K562 (cell line): ENCODE measurements around the gene CTDSPL2. TPM values are rescaled to one million over a fixed set of nuclear protein-coding genes. Genes with fewer than 3 reads are reported as not detected.

ENCODE experiments used
- AFF1 ChIP-seq, 2 experiments: fragments of 450-650 bp; IDR thresholded peaks; 2 replicates each; pipeline ENCODE4 v1.6.1; 2018; ENCODE audit warnings: mild to moderate bottlenecking in 2 of 2, low read depth in 1 of 2; ENCODE audit not compliant: partially characterized antibody in 2 of 2
- CBX3 ChIP-seq, 2 experiments: IDR thresholded peaks; 1 replicate in 1 of 2; 2 replicates in 1 of 2; pipeline ENCODE4 v1.6.1; 2012; ENCODE audit warnings: inconsistent platforms in 2 of 2, low read length in 2 of 2, borderline replicate concordance in 1 of 2, control low read depth in 1 of 2
- CHD4 ChIP-seq: fragments of 200-600 bp; sonication (generic); IDR thresholded peaks from 3 replicates; pipeline ENCODE4 v1.6.1; 2012; ENCODE audit warnings: low read depth, mild to moderate bottlenecking, mixed read lengths, low read length, inconsistent platforms; ENCODE audit not compliant: insufficient read depth, insufficient replicate concordance, poor library complexity, severe bottlenecking
- HDAC1 ChIP-seq, 2 experiments: fragments of 450-650 bp; IDR thresholded peaks; 2 replicates each; pipeline ENCODE4 v1.6.1; 2016 to 2017; ENCODE audit warnings: inconsistent platforms in 1 of 2, mild to moderate bottlenecking in 1 of 2, moderate library complexity in 1 of 2
- HLTF ChIP-seq: fragments of 450-650 bp; IDR thresholded peaks from 2 replicates; pipeline ENCODE4 v1.6.1; 2016
- ILF3 ChIP-seq: fragments of 450-650 bp; IDR thresholded peaks from 2 replicates; pipeline ENCODE4 v1.6.1; 2018; ENCODE audit warnings: antibody characterized with exemption, mild to moderate bottlenecking, moderate library complexity, borderline replicate concordance
- MTA3 ChIP-seq: fragments of 450-650 bp; formaldehyde crosslinking; IDR thresholded peaks from 2 replicates; pipeline ENCODE4 v1.6.1; 2017; ENCODE audit warnings: mild to moderate bottlenecking, borderline replicate concordance
- NEUROD1 ChIP-seq: fragments of 150-350 bp; IDR thresholded peaks from 2 replicates; pipeline ENCODE4 v1.6.1; 2014; ENCODE audit warnings: borderline replicate concordance, low read length, low read depth; ENCODE audit not compliant: partially characterized antibody
- PHTF2 ChIP-seq: fragments of 250-450 bp; sonication (Bioruptor Pico); IDR thresholded peaks from 2 replicates; pipeline ENCODE4 v1.5.0; 2021; ENCODE audit warnings: mild to moderate bottlenecking
- POLR2H ChIP-seq: IDR thresholded peaks from 2 replicates; pipeline ENCODE4 v1.6.1; 2016; ENCODE audit warnings: missing genetic modification characterization, low read depth, mild to moderate bottlenecking, control low read depth, missing compliant biosample characterization, moderate library complexity
- SIN3B ChIP-seq: fragments of 450-650 bp; IDR thresholded peaks from 2 replicates; pipeline ENCODE4 v1.6.1; 2017; ENCODE audit warnings: low read depth, mild to moderate bottlenecking, moderate library complexity
- SRSF9 ChIP-seq: fragments of 200-400 bp; formaldehyde crosslinking; IDR thresholded peaks from 2 replicates; pipeline ENCODE4 v1.6.1; 2017; ENCODE audit warnings: low read depth, low read length, borderline replicate concordance
- TAF1 ChIP-seq: IDR thresholded peaks from 2 replicates; pipeline ENCODE4 v1.6.1; 2011; ENCODE audit warnings: mild to moderate bottlenecking, low read length, moderate library complexity; ENCODE audit not compliant: insufficient read depth, control insufficient read depth, severe bottlenecking; ENCODE audit errors: extremely low read depth
- TRIM28 ChIP-seq: fragments of 450-650 bp; IDR thresholded peaks from 2 replicates; pipeline ENCODE4 v1.6.1; 2017
- YY1 ChIP-seq, 3 experiments: IDR thresholded peaks; 2 replicates each; pipeline ENCODE4 v1.6.1; 2011; ENCODE audit warnings: low read length in 2 of 3, mild to moderate bottlenecking in 2 of 3, moderate library complexity in 2 of 3, borderline replicate concordance in 1 of 3, control low read depth in 1 of 3, low read depth in 1 of 3; ENCODE audit not compliant: insufficient read depth in 3 of 3, insufficient replicate concordance in 2 of 3, control insufficient read depth in 1 of 3, insufficient read length in 1 of 3; ENCODE audit errors: extremely low read depth in 1 of 3
- ZNF76 ChIP-seq: fragments of 250-450 bp; sonication (Bioruptor Pico); IDR thresholded peaks from 2 replicates; pipeline ENCODE4 v1.4.0; 2020; ENCODE audit warnings: mild to moderate bottlenecking, moderate library complexity, borderline replicate concordance
- polyA plus RNA-seq, 8 experiments: library from polyadenylated mRNA; depleted of rRNA in 4 of 8; stranded (reverse) in 5 of 8; unstranded in 3 of 8; fragments of >200 nt; fragmentation: Nextera tagmentation in 2 of 8; fragmentation: Illumina TruSeq in 1 of 8; extraction: Ambion mirVana in 2 of 8; extraction: Trizol in 1 of 8; gene quantifications; 2 replicates each; pipeline versions ENCODE4 v1.2.1 to v1.2.3, GENCODE V29; 2011 to 2014; ENCODE audit warnings: inconsistent platforms in 1 of 8, missing spikeins in 1 of 8
- total RNA-seq, 7 experiments: library from RNA; depleted of rRNA in 6 of 7; stranded (reverse); fragments of >200 nt in 6 of 7; fragmentation: Illumina TruSeq in 2 of 7; extraction: Trizol in 2 of 7; gene quantifications; 2 replicates each; pipeline versions ENCODE4 v1.2.1 to v1.2.3, GENCODE V29; 2011 to 2021; ENCODE audit warnings: low replicate concordance in 1 of 7
- TF ChIP-seq, protein P1 (sequence below): fragments of 200-800 bp; sonication (Bioruptor generic); IDR thresholded peaks from 2 replicates; pipeline ENCODE4 v1.6.1; 2017; ENCODE audit warnings: missing genetic modification characterization, missing compliant biosample characterization
- TF ChIP-seq, protein P2 (sequence below): sonication (generic); formaldehyde crosslinking; IDR thresholded peaks from 2 replicates; pipeline ENCODE4 v1.8.0; 2022; ENCODE audit warnings: missing genetic modification reagents, mild to moderate bottlenecking, moderate library complexity, borderline replicate concordance

The CTDSPL2 gene
- total and polyA plus RNA-seq, 9 of the 15 experiments (the other 6 are each of a cell fraction or from before 2014, with no cell fraction given): 16.8 to 79.0 (median 53.1) TPM

DNA sequence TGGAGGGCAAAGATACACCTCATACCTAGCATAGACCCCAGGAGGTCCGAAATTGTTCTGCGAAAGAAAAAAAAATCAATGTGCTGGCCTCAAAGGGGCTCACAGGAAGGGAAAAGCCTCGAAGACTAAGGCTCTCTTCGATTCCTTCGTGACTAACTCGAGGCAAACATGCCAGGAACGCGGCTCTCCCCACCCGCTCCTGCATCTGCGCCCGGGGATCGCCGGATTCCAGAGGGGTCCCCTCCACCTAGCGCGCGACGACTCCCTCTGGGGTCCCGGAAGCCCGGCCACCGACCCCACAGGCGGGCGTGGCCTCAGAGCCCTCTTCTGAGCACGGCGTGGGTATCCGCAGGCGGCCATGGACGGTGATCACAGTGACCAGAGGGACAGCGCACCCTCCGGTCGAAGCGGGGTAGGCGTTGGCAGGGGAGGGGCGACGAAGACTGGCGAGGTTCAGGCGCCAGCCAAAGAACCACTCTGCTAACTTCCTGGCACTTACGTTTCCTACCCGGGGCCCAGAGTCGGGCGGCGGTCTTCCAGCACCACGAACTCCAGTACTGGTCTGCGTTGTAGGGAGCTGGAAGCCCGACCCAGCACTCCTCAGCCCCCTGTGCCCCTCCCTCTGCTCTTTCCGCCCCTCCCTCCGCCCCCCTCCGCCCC lies 109.0 kb downstream of the CTDSPL2 start (continued):
- TF ChIP-seq YY1 (IDR thresholded peaks at IDR 0.05; ENCODE audit: borderline replicate concordance in 1 of 3, control insufficient read depth in 1 of 3, extremely low read depth in 1 of 3, insufficient read depth in 3 of 3, insufficient read length in 1 of 3, insufficient replicate concordance in 2 of 3, low read depth in 1 of 3, low read length in 2 of 3) (peak; percentile 51 to 95 (median 86)), MTA3 (peak; percentile 54; the same call in 1 of the 2 replicates), SIN3B (peak; percentile 45; the same call in 1 of the 2 replicates), SRSF9 (no peak), AFF1 (IDR thresholded peaks at IDR 0.05; ENCODE audit: low read depth in 1 of 2, partially characterized antibody in 2 of 2) (peak in 1 of 2 experiments; percentile 17), CHD4 (no peak), HLTF (peak; percentile 48; the same call in 1 of the 2 replicates), ILF3 (peak; percentile 12; the same call in 1 of the 2 replicates), PHTF2 (CRISPR knock-in tag) (no peak), CBX3 (IDR thresholded peaks at IDR 0.05; ENCODE audit: borderline replicate concordance in 1 of 2, low read length in 2 of 2) (peak in 1 of 2 experiments; percentile 21; a peak in 1 of 3 replicates), HDAC1 (IDR thresholded peaks at IDR 0.05) (peak in 1 of 2 experiments; percentile 67; a peak in 2 of 4 replicates), TAF1 (peak; percentile 76), NEUROD1 (no peak), TRIM28 (0 out of 2 replicates have a peak, but pooled peaks have one; percentile 54), POLR2H (tag) (peak; percentile 81), ZNF76 (CRISPR knock-in tag) (peak; percentile 65; the same call in 1 of the 2 replicates)
- TF ChIP-seq, protein P1, sequence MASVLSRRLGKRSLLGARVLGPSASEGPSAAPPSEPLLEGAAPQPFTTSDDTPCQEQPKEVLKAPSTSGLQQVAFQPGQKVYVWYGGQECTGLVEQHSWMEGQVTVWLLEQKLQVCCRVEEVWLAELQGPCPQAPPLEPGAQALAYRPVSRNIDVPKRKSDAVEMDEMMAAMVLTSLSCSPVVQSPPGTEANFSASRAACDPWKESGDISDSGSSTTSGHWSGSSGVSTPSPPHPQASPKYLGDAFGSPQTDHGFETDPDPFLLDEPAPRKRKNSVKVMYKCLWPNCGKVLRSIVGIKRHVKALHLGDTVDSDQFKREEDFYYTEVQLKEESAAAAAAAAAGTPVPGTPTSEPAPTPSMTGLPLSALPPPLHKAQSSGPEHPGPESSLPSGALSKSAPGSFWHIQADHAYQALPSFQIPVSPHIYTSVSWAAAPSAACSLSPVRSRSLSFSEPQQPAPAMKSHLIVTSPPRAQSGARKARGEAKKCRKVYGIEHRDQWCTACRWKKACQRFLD (CRISPR knock-in tag): no peak
- TF ChIP-seq, protein P2, sequence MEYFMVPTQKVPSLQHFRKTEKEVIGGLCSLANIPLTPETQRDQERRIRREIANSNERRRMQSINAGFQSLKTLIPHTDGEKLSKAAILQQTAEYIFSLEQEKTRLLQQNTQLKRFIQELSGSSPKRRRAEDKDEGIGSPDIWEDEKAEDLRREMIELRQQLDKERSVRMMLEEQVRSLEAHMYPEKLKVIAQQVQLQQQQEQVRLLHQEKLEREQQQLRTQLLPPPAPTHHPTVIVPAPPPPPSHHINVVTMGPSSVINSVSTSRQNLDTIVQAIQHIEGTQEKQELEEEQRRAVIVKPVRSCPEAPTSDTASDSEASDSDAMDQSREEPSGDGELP (CRISPR knock-in tag): peak; percentile 42
